HG02981 (cell line): ENCODE data around the gene NOTCH4.

Source experiments
- ATAC-seq: cut with Tn5 transposase; IDR thresholded peaks from one replicate; pipeline ENCODE4 v1.9.1; 2021; ENCODE audit warnings: mild to moderate bottlenecking, moderate library complexity; ENCODE audit not compliant: unreplicated experiment

NOTCH4 gene

DNA sequence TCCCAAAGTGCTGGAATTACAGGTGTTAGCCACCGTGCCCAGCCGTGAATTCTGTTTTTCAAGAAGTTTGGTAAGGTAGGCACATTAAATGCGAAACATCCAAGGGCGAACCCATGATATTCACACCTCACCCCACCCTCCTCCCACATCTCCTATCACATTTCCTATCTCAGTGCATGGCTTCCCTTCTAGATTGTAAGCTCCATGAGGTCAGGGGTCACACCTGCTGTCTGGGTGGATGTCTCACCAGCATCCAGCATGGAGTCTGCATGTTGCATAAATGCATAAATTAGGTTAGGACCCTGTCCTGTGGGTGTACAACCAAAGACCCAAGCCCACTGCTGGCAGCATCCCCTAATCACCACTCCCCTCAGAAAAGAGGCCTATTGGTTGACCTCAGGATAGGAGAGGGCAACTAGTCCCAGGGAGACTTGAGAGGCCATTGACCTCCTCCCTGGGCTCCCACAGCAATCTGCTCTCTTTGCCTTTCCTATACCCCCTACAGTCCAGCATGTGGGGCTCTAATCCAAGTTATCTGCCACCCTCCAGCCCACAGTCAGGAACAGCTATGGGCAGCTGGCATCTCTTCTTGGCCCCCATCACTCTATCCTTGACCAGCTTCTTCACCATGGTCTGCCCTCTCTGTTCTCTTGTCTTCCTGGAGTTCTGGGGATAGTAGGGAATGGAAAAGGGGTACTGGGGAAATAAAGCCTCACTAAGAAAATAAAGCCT, 76.3 kb downstream of the NOTCH4 start:
- ATAC-seq = no peak

DNA sequence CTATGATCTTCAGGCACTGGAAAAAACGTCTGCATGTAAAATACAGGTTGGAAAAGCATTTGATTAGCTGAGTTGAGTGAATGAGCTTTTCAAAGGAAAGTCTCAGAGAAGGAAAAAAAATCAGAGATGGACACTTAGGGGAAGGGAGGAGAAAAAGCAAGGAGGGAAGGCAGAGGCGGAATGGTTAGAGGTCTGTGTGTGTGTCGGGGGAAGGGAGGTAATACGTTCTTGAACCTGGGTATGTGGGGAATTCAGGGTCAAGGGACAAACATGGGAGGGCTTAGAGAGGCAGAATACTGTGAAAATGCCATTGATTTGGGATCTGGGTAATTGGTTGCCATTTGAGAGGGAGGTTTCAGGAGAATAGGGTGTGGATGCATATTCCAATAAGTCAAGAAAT, 77.2 kb downstream of the NOTCH4 start:
- no peak for ATAC-seq

DNA sequence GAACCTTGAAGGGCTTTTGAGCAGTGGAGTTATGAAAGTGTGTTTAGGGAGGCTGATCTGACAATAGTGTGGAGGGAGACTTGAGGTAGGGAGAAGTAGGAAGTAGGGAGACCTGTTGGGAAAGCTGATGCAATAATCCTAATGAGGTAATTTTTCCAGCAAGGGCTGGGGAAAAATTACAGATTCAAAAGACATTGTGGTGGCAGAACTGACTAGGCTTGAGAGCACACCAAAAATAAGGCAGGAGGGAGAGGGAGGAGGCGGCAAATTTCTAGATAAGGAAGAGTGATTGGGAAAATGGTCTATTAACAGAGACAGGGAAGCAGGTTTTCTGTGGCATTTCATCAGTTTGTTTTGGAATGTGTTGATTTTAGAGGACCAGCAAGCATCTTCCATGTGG, 77.6 kb downstream of the NOTCH4 start:
- no peak for ATAC-seq
